ENCODE measurements around the gene P3H4. TPM values are rescaled to one million over a fixed set of nuclear protein-coding genes. Genes with fewer than 3 reads are reported as not detected.
A peak's percentile ranks its signal among the peaks of the same experiment; 100 is the strongest.

Gene P3H4
- total and polyA plus RNA-seq, 2 donors (not counting 3 experiments of a cell fraction or from before 2014, with no cell fraction given), result 39.2 to 58.3 TPM

DNA sequence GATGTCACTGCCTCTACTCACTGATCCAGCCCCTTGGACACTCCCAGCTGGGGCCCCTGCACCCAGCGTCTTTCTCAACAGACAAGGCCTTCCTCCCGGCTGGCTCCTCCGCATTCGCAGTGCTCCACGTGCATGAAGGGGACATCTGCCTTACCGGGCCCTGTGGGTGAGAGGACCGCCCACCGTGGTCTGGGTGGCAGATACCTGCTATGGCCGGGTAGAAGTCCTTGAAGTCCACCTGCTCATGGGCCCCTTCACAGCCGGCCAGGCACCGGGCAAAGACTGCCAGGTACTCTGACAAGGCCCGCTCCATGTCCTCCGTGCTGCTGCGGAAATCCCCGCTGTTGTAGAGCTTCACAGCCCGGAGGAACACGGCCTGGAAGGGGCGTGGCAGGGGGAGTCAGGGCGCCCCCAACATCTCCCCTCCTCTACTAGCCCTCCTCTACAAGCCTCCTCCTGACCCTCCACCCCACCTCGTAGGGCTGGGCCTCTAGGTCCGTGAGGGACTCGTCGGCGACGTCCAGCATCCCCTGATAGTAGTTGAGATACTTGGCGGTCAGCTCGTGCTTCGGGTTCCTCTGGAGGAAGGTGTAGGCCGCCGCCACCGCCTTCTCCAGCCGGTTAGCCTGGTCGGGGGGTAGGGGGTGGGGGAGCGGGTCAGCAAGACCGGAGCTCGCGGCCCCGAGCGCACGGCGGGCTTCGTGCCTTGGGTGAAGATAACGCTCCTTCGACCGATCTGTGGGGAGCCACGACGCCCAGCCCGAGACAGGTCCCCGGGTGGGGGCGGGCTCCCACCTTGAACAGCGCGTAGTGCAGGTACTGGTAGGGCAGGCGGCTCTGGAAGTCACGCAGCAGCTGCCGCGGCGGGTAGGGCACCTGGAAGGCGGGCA, 845 bp downstream of the P3H4 start:
- Histone ChIP-seq H3K9ac (replicated peaks; ENCODE audit: extremely low read depth, insufficient read depth, low read length) (peak overlapping the region; percentile 74), H3K36me3 (ENCODE audit: control insufficient read depth in 2 of 2, extremely low read depth in 1 of 2, insufficient read depth in 2 of 2, low read length in 2 of 2) (peaks cover 0 to 2% of the 10 kb centered on the region in 2 experiments), H3K27ac (ENCODE audit: insufficient read depth, low read depth, low read length) (no peak overlapping the region), H3K9me3 (replicated peaks; ENCODE audit: control insufficient read depth, insufficient read depth, low read length) (no peaks in the 10 kb centered on the region), H2AFZ (ENCODE audit: low read depth, low read length) (peak overlapping the region; percentile 58), H3K27me3 (ENCODE audit: control insufficient read depth in 2 of 2, insufficient read depth in 2 of 2, low read length in 2 of 2) (no peaks in the 10 kb centered on the region), H3K4me3 (replicated peaks in 1 of 3; ENCODE audit: insufficient read depth in 1 of 3, low read depth in 1 of 3, low read length in 3 of 3) (peak overlapping the region; percentile 32 to 81 (median 51)), H4K20me1 (replicated peaks; ENCODE audit: control insufficient read depth, extremely low read depth, insufficient read depth, low read length) (no peaks in the 10 kb centered on the region), H3K9me1 (replicated peaks; ENCODE audit: control insufficient read depth, extremely low read depth, insufficient read depth, low read length) (no peaks in the 10 kb centered on the region), H3K4me2 (ENCODE audit: insufficient read depth, low read length) (peak overlapping the region; percentile 25), H3K79me2 (ENCODE audit: control insufficient read depth, insufficient read depth, low read length) (peaks cover 24% of the 10 kb centered on the region), H3K4me1 (ENCODE audit: control insufficient read depth, extremely low read depth, insufficient read depth, low read length) (peaks cover 26% of the 10 kb centered on the region)
- BruUV-seq (replicated peaks), result no TSS peak
- TF ChIP-seq POLR2A (IDR thresholded peaks at IDR 0.05; ENCODE audit: low read depth, low read length) (no peak), FOS (IDR thresholded peaks at IDR 0.05; ENCODE audit: borderline replicate concordance, insufficient read depth, low read length) (no peak), GATA2 (IDR thresholded peaks at IDR 0.05; ENCODE audit: insufficient read depth, insufficient read length, low read depth, low read length) (no peak), POLR2AphosphoS5 (IDR thresholded peaks at IDR 0.05; ENCODE audit: insufficient read depth, low read depth, low read length) (no peak), MYC (IDR thresholded peaks at IDR 0.05; ENCODE audit: low read depth, low read length) (no peak), JUN (IDR thresholded peaks at IDR 0.05; ENCODE audit: borderline replicate concordance, insufficient read depth, insufficient read length, low read depth) (no peak)
- TF ChIP-seq, protein P1, sequence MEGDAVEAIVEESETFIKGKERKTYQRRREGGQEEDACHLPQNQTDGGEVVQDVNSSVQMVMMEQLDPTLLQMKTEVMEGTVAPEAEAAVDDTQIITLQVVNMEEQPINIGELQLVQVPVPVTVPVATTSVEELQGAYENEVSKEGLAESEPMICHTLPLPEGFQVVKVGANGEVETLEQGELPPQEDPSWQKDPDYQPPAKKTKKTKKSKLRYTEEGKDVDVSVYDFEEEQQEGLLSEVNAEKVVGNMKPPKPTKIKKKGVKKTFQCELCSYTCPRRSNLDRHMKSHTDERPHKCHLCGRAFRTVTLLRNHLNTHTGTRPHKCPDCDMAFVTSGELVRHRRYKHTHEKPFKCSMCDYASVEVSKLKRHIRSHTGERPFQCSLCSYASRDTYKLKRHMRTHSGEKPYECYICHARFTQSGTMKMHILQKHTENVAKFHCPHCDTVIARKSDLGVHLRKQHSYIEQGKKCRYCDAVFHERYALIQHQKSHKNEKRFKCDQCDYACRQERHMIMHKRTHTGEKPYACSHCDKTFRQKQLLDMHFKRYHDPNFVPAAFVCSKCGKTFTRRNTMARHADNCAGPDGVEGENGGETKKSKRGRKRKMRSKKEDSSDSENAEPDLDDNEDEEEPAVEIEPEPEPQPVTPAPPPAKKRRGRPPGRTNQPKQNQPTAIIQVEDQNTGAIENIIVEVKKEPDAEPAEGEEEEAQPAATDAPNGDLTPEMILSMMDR (IDR thresholded peaks at IDR 0.05; ENCODE audit: extremely low read depth in 1 of 2, insufficient read depth in 1 of 2, low read depth in 1 of 2, low read length in 2 of 2), result no peak
- TF ChIP-seq, protein P2, sequence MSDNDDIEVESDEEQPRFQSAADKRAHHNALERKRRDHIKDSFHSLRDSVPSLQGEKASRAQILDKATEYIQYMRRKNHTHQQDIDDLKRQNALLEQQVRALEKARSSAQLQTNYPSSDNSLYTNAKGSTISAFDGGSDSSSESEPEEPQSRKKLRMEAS (IDR thresholded peaks at IDR 0.05; ENCODE audit: insufficient read depth, insufficient read length), result no peak
- DNase-seq (ENCODE audit: low read depth, low spot score), result no peak
- POLR2A ChIA-PET, result interaction anchor here (0.6 to 1.9 kb wide), 4 partner anchors 12 to 118 kb away, joined by 4 to 7 read pairs (median 5); partner anchors contain the start of gene JUP
- dilution Hi-C loops (cut with MboI; ENCODE audit: extremely low pct_ligation_motif_present, low sequenced_read_pairs), result no loop called here
- no peak for FAIRE-seq
- intact Hi-C loops (cut with micrococcal nuclease), result loop anchor here (5.0 kb wide), 1 partner anchor 146 kb away; no protein-coding TSS in a partner anchor
- CTCF ChIA-PET, result interaction anchor here (0.7 to 2.8 kb wide), 15 partner anchors 10 to 115 kb away, joined by 3 to 17 read pairs (median 5); partner anchors contain the start of gene JUP

Measured in endothelial cell of umbilical vein (primary cell).